PC-3 (cell line): Measurements from ENCODE around the gene RREB1. TPM values are rescaled to one million over a fixed set of nuclear protein-coding genes. Genes with fewer than 3 reads are reported as not detected.

Experiments
- ATAC-seq: fragments of 200-7000 bp; cut with Tn5 transposase; 2 replicates; pipeline ENCODE4 v1.9.1; 2020; ENCODE audit warnings: mild to moderate bottlenecking, moderate library complexity
- BruUV-seq: library from RNA; stranded (reverse); fragments of 400-500 nt; replicated peaks from 2 replicates; lab custom pipeline; 2021; lab: Mats Ljungman, UMichigan
- CTCF ChIA-PET: fragments of 300-600 bp; sonication (Branson Sonifier 250); formaldehyde crosslinking; loops from one replicate; lab custom pipeline; 2022; ENCODE audit warnings: antibody characterized with exemption; lab: Charles Lee
- POLR2A ChIA-PET: fragments of 300-600 bp; sonication (Branson Sonifier 250); formaldehyde crosslinking; loops from one replicate; lab custom pipeline; 2022; ENCODE audit warnings: antibody characterized with exemption; ENCODE audit not compliant: unreplicated experiment; lab: Charles Lee
- DNase-seq: peaks from one replicate; pipeline ENCODE4 v3.0.0-alpha.2; 2015
- H2AFZ ChIP-seq: fragments of 300-600 bp; sonication (generic); 2 replicates; pipeline ENCODE4 v1.6.0; 2016; ENCODE audit warnings: antibody characterized with exemption, low read length
- H3F3A ChIP-seq: fragments of 300-600 bp; sonication (generic); one replicate; pipeline ENCODE4 v1.6.0; 2017; ENCODE audit warnings: antibody characterized with exemption, low read length, control low read depth, mild to moderate bottlenecking; ENCODE audit not compliant: unreplicated experiment
- H3K27ac ChIP-seq: fragments of 300-600 bp; sonication (generic); 2 replicates; pipeline ENCODE4 v1.5.1; 2016; ENCODE audit warnings: mild to moderate bottlenecking, low read length
- H3K27me3 ChIP-seq: fragments of 300-600 bp; sonication (generic); 2 replicates; pipeline ENCODE4 v1.6.1; 2016; ENCODE audit warnings: low read length, mixed read lengths
- H3K36me3 ChIP-seq: fragments of 300-600 bp; sonication (generic); 2 replicates; pipeline ENCODE4 v1.6.1; 2016; ENCODE audit warnings: low read depth, mixed run types, low read length, mixed read lengths
- H3K4me1 ChIP-seq: fragments of 300-600 bp; sonication (generic); 2 replicates; pipeline ENCODE4 v1.5.1; 2016; ENCODE audit warnings: low read length; ENCODE audit not compliant: insufficient read depth
- H3K4me2 ChIP-seq: fragments of 300-600 bp; sonication (generic); 2 replicates; pipeline ENCODE4 v1.6.0; 2016; ENCODE audit warnings: low read length
- H3K4me3 ChIP-seq: fragments of 300-600 bp; sonication (generic); 2 replicates; pipeline ENCODE4 v1.5.1; 2016; ENCODE audit warnings: mild to moderate bottlenecking, low read length, mixed read lengths
- H3K79me2 ChIP-seq: fragments of 300-600 bp; sonication (generic); 2 replicates; pipeline ENCODE4 v1.6.1; 2017; ENCODE audit warnings: low read length, mixed read lengths
- H3K9ac ChIP-seq: fragments of 300-600 bp; sonication (generic); 2 replicates; pipeline ENCODE4 v1.6.0; 2016; ENCODE audit warnings: mild to moderate bottlenecking, low read length
- H3K9me2 ChIP-seq: fragments of 300-600 bp; sonication (generic); replicated peaks from 2 replicates; pipeline ENCODE4 v1.6.1; 2016; ENCODE audit warnings: mixed run types, low read length, mixed read lengths
- H3K9me3 ChIP-seq: fragments of 300-600 bp; sonication (generic); 2 replicates; pipeline ENCODE4 v1.6.1; 2016; ENCODE audit warnings: low read length, mixed read lengths
- H4K20me1 ChIP-seq: fragments of 300-600 bp; sonication (generic); 2 replicates; pipeline ENCODE4 v1.6.1; 2016; ENCODE audit warnings: low read length, mixed read lengths
- CTCF ChIP-seq: fragments of 300-600 bp; sonication (generic); conservative IDR thresholded peaks from 2 replicates; pipeline ENCODE4 v1.5.1; 2017; ENCODE audit warnings: antibody characterized with exemption, low read depth, mild to moderate bottlenecking, low read length
- EZH2 ChIP-seq: fragments of 300-600 bp; sonication (generic); IDR thresholded peaks from one replicate; pipeline ENCODE4 v1.6.1; 2017; ENCODE audit warnings: antibody characterized with exemption, mild to moderate bottlenecking, low read length; ENCODE audit not compliant: unreplicated experiment
- EZH2phosphoT487 ChIP-seq: fragments of 300-600 bp; sonication (generic); IDR thresholded peaks from 2 replicates; pipeline ENCODE4 v1.6.1; 2018; ENCODE audit warnings: mild to moderate bottlenecking, antibody characterized with exemption, low read length, borderline replicate concordance
- intact Hi-C: fragments of 100-400 bp; cut with micrococcal nuclease; formaldehyde crosslinking; loops from 2 replicates; pipeline ENCODE4 v1.9.0; 2023
- total RNA-seq: library from RNA; depleted of rRNA; stranded (reverse); fragments of >200 nt; gene quantifications from 2 replicates; pipeline ENCODE4 v1.2.3, GENCODE V29; 2014

RREB1 gene
- total RNA-seq, 1 experiment from 2014 or later = 26.0 TPM

DNA sequence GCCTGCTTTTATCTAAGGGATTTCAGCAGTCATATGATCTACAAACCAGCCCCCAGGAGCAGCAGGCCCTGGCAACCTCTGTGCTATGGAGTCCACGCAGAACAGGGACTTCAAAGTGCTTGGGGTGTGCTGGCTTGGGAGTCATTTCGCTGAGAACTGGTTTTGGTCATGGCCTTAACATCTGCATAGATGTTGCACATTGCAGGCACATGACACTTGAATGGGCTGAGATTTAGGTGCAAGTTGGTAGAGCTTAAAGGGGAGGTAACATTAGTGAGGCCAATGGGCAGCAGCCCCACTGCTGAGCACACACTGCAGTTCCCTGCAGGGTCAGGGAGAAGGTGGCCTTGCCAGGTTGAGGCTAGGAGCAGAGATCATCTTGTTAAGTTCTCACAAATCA is 43.6 kb downstream of the RREB1 start:
- peaks cover 11% of the 10 kb centered on the region; the same call in 1 of the 2 replicates for H4K20me1 ChIP-seq
- no peak overlapping the region for H3K27ac ChIP-seq
- no peak for ATAC-seq
- no peak overlapping the region for H3K4me3 ChIP-seq
- intact Hi-C loops = no loop called here
- H3K36me3 ChIP-seq = peaks cover 9% of the 10 kb centered on the region; the same call in 1 of the 2 replicates
- ChIA-PET POLR2A (no interaction called here), CTCF (no interaction called here)
- H3K27me3 ChIP-seq = no peaks in the 10 kb centered on the region
- no peaks in the 10 kb centered on the region for H3F3A ChIP-seq
- H3K4me2 ChIP-seq = no peak overlapping the region
- BruUV-seq = no TSS peak
- no peak for DNase-seq
- no peaks in the 10 kb centered on the region for H3K9me3 ChIP-seq
- no peak overlapping the region for H2AFZ ChIP-seq
- H3K4me1 ChIP-seq = peaks cover 50% of the 10 kb centered on the region
- H3K9ac ChIP-seq = no peak overlapping the region
- no peaks in the 10 kb centered on the region for H3K9me2 ChIP-seq
- H3K79me2 ChIP-seq = peaks cover 99% of the 10 kb centered on the region
- TF ChIP-seq EZH2phosphoT487 = no peak
- no peak for TF ChIP-seq CTCF
- TF ChIP-seq EZH2 = no peak

- no peaks in the 10 kb centered on the region for H3K27me3 ChIP-seq
- H4K20me1 ChIP-seq = peaks cover 11% of the 10 kb centered on the region; the same call in 1 of the 2 replicates
- BruUV-seq = no TSS peak
- TF ChIP-seq CTCF (no peak), EZH2phosphoT487 (no peak), EZH2 (no peak)
- no peaks in the 10 kb centered on the region for H3F3A ChIP-seq
- POLR2A ChIA-PET = interaction anchor here (0.5 to 0.6 kb wide), 2 partner anchors 94 to 446 kb away, joined by 3 to 9 read pairs; no protein-coding TSS in a partner anchor
- CTCF ChIA-PET = no interaction called here
- peak overlapping the region; percentile 48 for H3K4me2 ChIP-seq
- no peak overlapping the region for H2AFZ ChIP-seq
- H3K9ac ChIP-seq = no peak overlapping the region
- intact Hi-C loops = no loop called here
- H3K9me2 ChIP-seq = no peaks in the 10 kb centered on the region
- peaks cover 9% of the 10 kb centered on the region; the same call in 1 of the 2 replicates for H3K36me3 ChIP-seq
- H3K4me1 ChIP-seq = peaks cover 49% of the 10 kb centered on the region
- ATAC-seq (peak; percentile 58), DNase-seq (peak; percentile 64)
- H3K9me3 ChIP-seq = no peaks in the 10 kb centered on the region
- no peak overlapping the region for H3K4me3 ChIP-seq
- peaks cover 99% of the 10 kb centered on the region for H3K79me2 ChIP-seq
- H3K27ac ChIP-seq = peak overlapping the region; percentile 23; the same call in 1 of the 2 replicates
Observed at GRCh38 chr6:7152462-7152861, 44.7 kb downstream of the RREB1 start.

DNA sequence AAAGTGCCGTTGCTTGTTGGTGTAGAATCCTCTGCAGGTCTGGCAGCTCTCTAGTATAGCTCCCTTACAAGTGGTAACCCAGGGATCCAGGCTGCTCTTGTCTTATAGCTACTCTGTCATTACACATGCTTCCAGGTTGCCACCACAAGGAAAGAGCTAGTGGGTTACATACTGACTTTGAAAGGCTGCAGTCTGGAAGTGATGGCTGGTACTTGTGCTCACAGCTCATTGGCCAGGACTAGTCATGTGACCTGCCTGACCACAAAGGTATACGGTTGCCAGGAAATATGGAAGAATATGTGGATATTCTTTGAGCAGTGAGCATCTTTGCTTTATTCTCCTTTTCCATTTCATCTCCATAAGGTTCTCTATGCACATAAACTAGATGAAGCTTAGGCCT is 46.0 kb downstream of the RREB1 start:
- Histone ChIP-seq H3K4me1 (peaks cover 37% of the 10 kb centered on the region), H3K9me3 (no peaks in the 10 kb centered on the region), H3K4me3 (no peak overlapping the region), H2AFZ (no peak overlapping the region), H3K27ac (no peak overlapping the region), H3K4me2 (no peak overlapping the region), H3K9me2 (no peaks in the 10 kb centered on the region), H3K9ac (no peak overlapping the region), H3K36me3 (peaks cover 9% of the 10 kb centered on the region; the same call in 1 of the 2 replicates), H3K27me3 (no peaks in the 10 kb centered on the region), H4K20me1 (peaks cover 11% of the 10 kb centered on the region; the same call in 1 of the 2 replicates), H3K79me2 (peaks cover 100% of the 10 kb centered on the region), H3F3A (no peaks in the 10 kb centered on the region)
- no peak for TF ChIP-seq EZH2
- TF ChIP-seq CTCF = no peak
- no peak for TF ChIP-seq EZH2phosphoT487
- no peak for DNase-seq
- no TSS peak for BruUV-seq
- no peak for ATAC-seq
- POLR2A ChIA-PET = no interaction called here
- CTCF ChIA-PET = no interaction called here
- intact Hi-C loops = no loop called here
